Measurements from ENCODE around the gene GYS1. TPM values are rescaled to one million over a fixed set of nuclear protein-coding genes. Genes with fewer than 3 reads are reported as not detected.
A peak's percentile ranks its signal among the peaks of the same experiment; 100 is the strongest.

GYS1 gene
- total RNA-seq, 1 experiment from 2014 or later = 67.3 TPM

- no peak for DNase-seq (ENCODE audit: low read depth)
Observed at GRCh38 chr19:48988860-48989259, 4.2 kb downstream of the GYS1 start.

GRCh38 chr19:48988286-48988685 is 4.8 kb downstream of the GYS1 start:
- DNase-seq (ENCODE audit: low read depth) = no peak

GRCh38 chr19:48987323-48987722 is 5.8 kb downstream of the GYS1 start:
- DNase-seq (ENCODE audit: low read depth) = no peak

GRCh38 chr19:48986211-48986610 is 6.9 kb downstream of the GYS1 start:
- no peak for DNase-seq (ENCODE audit: low read depth)

GRCh38 chr19:48985711-48986110 is 7.4 kb downstream of the GYS1 start:
- no peak for DNase-seq (ENCODE audit: low read depth)

- no peak for DNase-seq (ENCODE audit: low read depth)
Observed at GRCh38 chr19:48982280-48982679, 10.8 kb downstream of the GYS1 start.

- no peak for DNase-seq (ENCODE audit: low read depth)
Observed at GRCh38 chr19:48977061-48977460, 16.0 kb downstream of the GYS1 start.

- peak; percentile 45 for DNase-seq (ENCODE audit: low read depth)
Observed at GRCh38 chr19:48975947-48976847, 16.9 kb downstream of the GYS1 start.

- peak; percentile 27 for DNase-seq (ENCODE audit: low read depth)
Observed at GRCh38 chr19:48970923-48971395, 22.1 kb downstream of the GYS1 start.

- no peak for DNase-seq (ENCODE audit: low read depth)
Observed at GRCh38 chr19:48970139-48970766, 22.9 kb downstream of the GYS1 start.

- peak; percentile 25 for DNase-seq (ENCODE audit: low read depth)
Observed at GRCh38 chr19:48969276-48970138, 23.6 kb downstream of the GYS1 start.

GRCh38 chr19:48968813-48969218 is 24.3 kb downstream of the GYS1 start:
- DNase-seq (ENCODE audit: low read depth) = no peak

GRCh38 chr19:48968179-48968661 is 24.9 kb downstream of the GYS1 start:
- DNase-seq (ENCODE audit: low read depth) = peak; percentile 30

GRCh38 chr19:48967346-48968178 is 25.5 kb downstream of the GYS1 start:
- peak; percentile 64 for DNase-seq (ENCODE audit: low read depth)

GRCh38 chr19:48966541-48967345 is 26.4 kb downstream of the GYS1 start:
- peak; percentile 28 for DNase-seq (ENCODE audit: low read depth)

- peak; percentile 88 for DNase-seq (ENCODE audit: low read depth)
Observed at GRCh38 chr19:48965806-48966540, 27.1 kb downstream of the GYS1 start.

GRCh38 chr19:48965040-48965805 is 27.9 kb downstream of the GYS1 start, which contains the start of gene FTL:
Gene FTL, plus strand, starts transcription at chr19:48965309. Its CDS starts 199 bp downstream, at chr19:48965508.
- DNase-seq (ENCODE audit: low read depth) = peak; percentile 92

Data from M059J (cell line).